Epithelial cell of esophagus (primary cell): Measurements from ENCODE around the gene IARS1.
A peak's percentile ranks its signal among the peaks of the same experiment; 100 is the strongest.

Source experiments
- DNase-seq: peaks from one replicate; pipeline ENCODE4 v3.0.0; 2010; ENCODE audit warnings: low read depth
- H3K4me3 ChIP-seq: 2 replicates; pipeline ENCODE4 v1.5.1; 2011; ENCODE audit warnings: mild to moderate bottlenecking, low read length, control low read depth
- TF ChIP-seq, protein P1 (sequence below): IDR thresholded peaks from 2 replicates; pipeline ENCODE4 v1.5.1; 2011; ENCODE audit warnings: low read depth, mild to moderate bottlenecking, low read length, control low read depth, inconsistent platforms; ENCODE audit not compliant: insufficient read depth; ENCODE audit errors: missing control alignments

IARS1 gene

DNA sequence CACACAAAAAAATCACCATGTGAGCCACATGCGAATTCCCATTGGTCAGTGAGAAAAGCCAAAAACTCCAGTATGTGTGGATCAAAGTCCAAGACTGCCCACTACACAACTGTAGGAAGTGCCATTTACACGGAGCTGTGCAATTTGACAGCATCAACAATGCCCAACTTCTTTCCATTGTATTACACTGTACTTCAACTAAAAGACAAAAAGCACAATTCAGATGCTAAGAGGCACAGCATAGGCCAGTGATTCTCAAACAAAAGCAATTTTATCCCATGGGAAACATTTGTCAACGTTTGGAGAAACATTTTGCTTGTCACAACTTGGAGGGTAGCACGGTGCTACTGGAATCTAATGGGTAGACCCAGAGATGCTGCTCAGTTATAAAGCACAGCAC, 39.8 kb downstream of the IARS1 start:
- TF ChIP-seq, protein P1, sequence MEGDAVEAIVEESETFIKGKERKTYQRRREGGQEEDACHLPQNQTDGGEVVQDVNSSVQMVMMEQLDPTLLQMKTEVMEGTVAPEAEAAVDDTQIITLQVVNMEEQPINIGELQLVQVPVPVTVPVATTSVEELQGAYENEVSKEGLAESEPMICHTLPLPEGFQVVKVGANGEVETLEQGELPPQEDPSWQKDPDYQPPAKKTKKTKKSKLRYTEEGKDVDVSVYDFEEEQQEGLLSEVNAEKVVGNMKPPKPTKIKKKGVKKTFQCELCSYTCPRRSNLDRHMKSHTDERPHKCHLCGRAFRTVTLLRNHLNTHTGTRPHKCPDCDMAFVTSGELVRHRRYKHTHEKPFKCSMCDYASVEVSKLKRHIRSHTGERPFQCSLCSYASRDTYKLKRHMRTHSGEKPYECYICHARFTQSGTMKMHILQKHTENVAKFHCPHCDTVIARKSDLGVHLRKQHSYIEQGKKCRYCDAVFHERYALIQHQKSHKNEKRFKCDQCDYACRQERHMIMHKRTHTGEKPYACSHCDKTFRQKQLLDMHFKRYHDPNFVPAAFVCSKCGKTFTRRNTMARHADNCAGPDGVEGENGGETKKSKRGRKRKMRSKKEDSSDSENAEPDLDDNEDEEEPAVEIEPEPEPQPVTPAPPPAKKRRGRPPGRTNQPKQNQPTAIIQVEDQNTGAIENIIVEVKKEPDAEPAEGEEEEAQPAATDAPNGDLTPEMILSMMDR = no peak
- DNase-seq = no peak
- H3K4me3 ChIP-seq = no peak overlapping the region

DNA sequence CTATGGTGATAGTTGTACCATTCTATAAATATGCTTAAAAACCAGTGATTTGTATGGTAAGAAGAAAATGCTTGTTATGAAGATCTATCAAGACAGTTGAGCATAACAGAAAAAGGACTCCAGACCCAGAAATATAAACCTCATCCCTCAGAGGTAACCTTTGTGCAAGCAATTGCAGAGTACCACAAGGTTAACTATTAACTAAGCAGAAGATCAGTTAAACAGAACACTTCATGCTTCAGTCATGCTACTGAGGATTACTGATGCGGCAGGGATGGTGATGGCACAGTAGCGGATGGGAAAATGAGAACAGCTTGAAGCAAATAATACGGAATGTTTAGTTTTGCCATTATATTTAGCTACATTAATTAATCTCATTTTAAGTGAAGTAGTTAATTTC, 45.5 kb downstream of the IARS1 start:
- TF ChIP-seq, protein P1 = no peak
- no peak for DNase-seq
- no peak overlapping the region for H3K4me3 ChIP-seq

DNA sequence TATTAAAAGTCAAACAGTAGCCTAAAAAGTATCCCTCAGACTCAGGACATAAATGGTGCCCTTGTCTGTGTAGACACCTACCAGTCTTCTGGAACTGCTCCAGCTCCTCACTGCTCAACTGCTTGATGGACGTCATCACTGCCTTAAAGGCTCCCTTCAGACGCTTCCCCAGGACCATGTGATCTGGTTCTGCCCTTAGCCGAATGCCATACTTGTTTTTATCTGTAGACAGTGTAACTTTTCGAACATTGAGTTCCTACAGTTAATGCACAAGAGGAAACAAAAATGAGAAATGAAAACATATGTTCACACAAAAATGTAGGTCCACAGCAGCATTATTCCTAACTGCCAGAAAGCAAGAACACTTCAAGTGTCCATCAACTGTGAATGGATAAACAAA, 46.2 kb downstream of the IARS1 start:
- H3K4me3 ChIP-seq = no peak overlapping the region
- TF ChIP-seq, protein P1 = no peak
- no peak for DNase-seq

DNA sequence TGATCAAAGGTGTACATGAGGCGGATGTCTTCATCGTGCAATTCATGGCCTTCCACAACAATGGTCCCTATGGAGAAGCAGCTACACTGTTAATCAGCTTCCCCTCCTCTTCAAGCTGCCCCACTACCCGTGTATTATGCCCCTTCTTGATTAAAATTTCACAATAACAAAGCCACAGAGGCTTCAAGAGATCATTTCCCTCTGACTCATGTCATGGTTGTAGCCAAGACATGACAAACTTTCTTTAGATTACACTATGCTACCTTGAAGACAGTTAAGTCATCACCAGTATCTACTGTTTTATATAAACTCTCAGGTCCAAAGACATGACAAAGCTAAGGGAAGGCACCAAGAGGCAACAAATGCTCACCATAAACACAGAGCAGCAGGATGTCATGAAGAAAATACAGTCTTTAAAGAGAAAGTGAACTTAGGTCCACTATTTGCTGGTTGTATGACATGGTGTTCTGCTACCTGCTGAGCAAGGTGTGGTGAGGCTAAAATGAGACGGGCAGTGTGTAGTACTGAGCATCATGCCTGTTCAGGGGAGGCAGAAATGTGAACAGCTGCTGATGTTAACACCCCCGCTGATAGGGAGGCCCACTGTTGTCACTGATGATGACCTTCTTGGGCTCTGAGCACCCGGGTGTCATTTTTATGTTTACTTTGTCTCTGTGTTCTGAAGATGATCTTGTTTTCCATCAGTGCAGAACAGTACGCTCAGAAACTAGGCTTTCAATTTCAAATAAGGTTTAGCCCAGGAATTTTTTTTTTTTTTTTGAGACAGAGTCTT, 48.3 kb downstream of the IARS1 start:
- DNase-seq = peak; percentile 51
- TF ChIP-seq, protein P1 = no peak
- H3K4me3 ChIP-seq = no peak overlapping the region
